ENCODE results near the gene PSMG4. TPM values are rescaled to one million over a fixed set of nuclear protein-coding genes. Genes with fewer than 3 reads are reported as not detected.

The PSMG4 gene
- total RNA-seq, 5 donors from 2014 or later (not counting 1 experiment from before 2014, with no cell fraction given) = 18.8 to 42.6 (median 33.6) TPM

GRCh38 chr6:3252369-3252768 is 6.4 kb upstream of the PSMG4 start:
- H3K4me3 ChIP-seq (ENCODE audit: control insufficient read depth in 1 of 2, extremely low read depth in 1 of 2, low read length in 1 of 2) = no peak overlapping the region
- H3K9me3 Mint-ChIP-seq = peaks cover 0 to 6% (median 0%) of the 10 kb centered on the region in 3 donors
- H3K27ac Mint-ChIP-seq = no peak overlapping the region
- H3K36me3 Mint-ChIP-seq = no peaks in the 10 kb centered on the region
- peaks cover 0 to 45% of the 10 kb centered on the region in 2 experiments for H3K27me3 ChIP-seq (replicated peaks in 1 of 2; ENCODE audit: control insufficient read depth in 2 of 2, extremely low read depth in 1 of 2, insufficient read depth in 2 of 2, low read length in 1 of 2)
- POLR2A ChIA-PET = no interaction called here
- no peaks in the 10 kb centered on the region for H3K36me3 ChIP-seq (ENCODE audit: control insufficient read depth in 2 of 2, extremely low read depth in 1 of 2, insufficient read depth in 1 of 2, low read length in 1 of 2)
- no peaks in the 10 kb centered on the region for H3K9me3 ChIP-seq
- no peak for DNase-seq
- no peak for ATAC-seq (replicated peaks in 1 of 4)
- 87% methylated on average over 10 of the region's 10 CpGs for WGBS (ENCODE audit: insufficient coverage)
- H3K27ac ChIP-seq (ENCODE audit: low read length) = no peak overlapping the region
- peaks cover 6 to 17% (median 6%) of the 10 kb centered on the region in 3 donors for H3K4me1 Mint-ChIP-seq
- H3K4me1 ChIP-seq (ENCODE audit: control insufficient read depth in 1 of 2, extremely low read depth in 1 of 2, insufficient read depth in 2 of 2, low read length in 2 of 2) = peaks cover 0 to 9% of the 10 kb centered on the region in 2 experiments
- no peak overlapping the region for H3K4me3 Mint-ChIP-seq
- CTCF ChIA-PET = interaction anchor here (0.5 to 2.0 kb wide), 4 partner anchors 8 to 126 kb away, joined by 4 to 13 read pairs (median 7); no protein-coding TSS in a partner anchor
- peaks cover 11 to 34% of the 10 kb centered on the region in 2 donors for H3K27me3 Mint-ChIP-seq

DNA sequence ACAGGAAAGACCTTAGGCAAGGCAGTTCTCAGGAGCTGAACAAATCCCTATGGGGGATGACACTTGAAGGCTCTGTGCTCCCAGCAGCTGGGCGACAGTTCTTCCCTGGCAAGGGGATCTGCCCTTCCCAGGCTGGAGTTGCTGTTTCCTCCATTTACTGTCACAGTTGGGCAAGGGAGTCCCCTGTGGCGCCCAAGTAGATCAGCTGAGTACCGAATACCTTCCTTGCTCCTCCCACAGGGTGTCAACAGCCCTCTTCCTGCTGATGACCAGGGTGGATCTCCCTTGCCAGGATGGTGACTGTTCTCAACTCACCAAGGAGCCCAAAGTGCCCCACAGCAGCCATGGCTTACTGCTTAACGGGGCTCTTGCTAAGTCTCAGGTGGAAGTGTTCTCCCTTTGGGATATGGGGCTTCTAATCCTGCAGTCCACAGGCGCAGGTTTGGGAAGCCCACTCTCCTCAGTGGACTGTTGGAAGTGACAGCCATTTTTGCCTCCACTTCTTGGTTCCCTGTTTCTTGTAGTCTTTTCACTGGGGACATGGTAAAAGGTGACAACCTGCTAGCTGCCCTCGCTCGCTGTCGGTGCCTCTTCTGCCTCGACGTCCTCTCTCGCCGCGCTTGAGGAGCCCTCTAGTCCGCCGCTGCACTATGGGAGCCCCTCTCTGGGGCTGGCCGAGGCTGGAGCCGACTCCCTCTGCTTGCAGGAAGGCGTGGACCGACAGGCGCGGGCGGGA is 5.7 kb upstream of the PSMG4 start:
- ChIA-PET POLR2A (no interaction called here), CTCF (interaction anchor here (0.6 to 2.0 kb wide), 3 partner anchors 17 to 127 kb away, joined by 4 to 13 read pairs (median 4); no protein-coding TSS in a partner anchor)
- H3K9me3 ChIP-seq = no peaks in the 10 kb centered on the region
- H3K27ac Mint-ChIP-seq = no peak overlapping the region
- no peak overlapping the region for H3K27ac ChIP-seq (ENCODE audit: low read length)
- H3K4me1 Mint-ChIP-seq = peaks cover 6 to 17% (median 6%) of the 10 kb centered on the region in 3 donors
- DNase-seq = no peak
- no peak for ATAC-seq (replicated peaks in 1 of 4)
- H3K4me1 ChIP-seq (ENCODE audit: control insufficient read depth in 1 of 2, extremely low read depth in 1 of 2, insufficient read depth in 2 of 2, low read length in 2 of 2) = peaks cover 0 to 9% of the 10 kb centered on the region in 2 experiments
- no peaks in the 10 kb centered on the region for H3K36me3 ChIP-seq (ENCODE audit: control insufficient read depth in 2 of 2, extremely low read depth in 1 of 2, insufficient read depth in 1 of 2, low read length in 1 of 2)
- no peak overlapping the region for H3K4me3 Mint-ChIP-seq
- WGBS (ENCODE audit: insufficient coverage) = 97% methylated on average over 18 of the region's 22 CpGs
- H3K36me3 Mint-ChIP-seq = no peaks in the 10 kb centered on the region
- H3K4me3 ChIP-seq (ENCODE audit: control insufficient read depth in 1 of 2, extremely low read depth in 1 of 2, low read length in 1 of 2) = no peak overlapping the region
- peaks cover 8 to 28% of the 10 kb centered on the region in 2 donors for H3K27me3 Mint-ChIP-seq
- H3K9me3 Mint-ChIP-seq = peaks cover 0 to 6% (median 0%) of the 10 kb centered on the region in 3 donors
- H3K27me3 ChIP-seq (replicated peaks in 1 of 2; ENCODE audit: control insufficient read depth in 2 of 2, extremely low read depth in 1 of 2, insufficient read depth in 2 of 2, low read length in 1 of 2) = peaks cover 0 to 39% of the 10 kb centered on the region in 2 experiments

- ChIA-PET POLR2A (no interaction called here), CTCF (interaction anchor here in 1 of 2 donors (0.6 kb wide), 1 partner anchor 17 kb away, joined by 4 read pairs; no protein-coding TSS in a partner anchor)
- WGBS (ENCODE audit: insufficient coverage) = 98% methylated on average over 40 of the region's 40 CpGs
- Mint-ChIP-seq H3K9me3 (peaks cover 0 to 6% (median 0%) of the 10 kb centered on the region in 3 donors), H3K4me1 (peaks cover 6 to 17% (median 6%) of the 10 kb centered on the region in 3 donors), H3K27ac (no peak overlapping the region), H3K27me3 (peaks cover 6 to 22% of the 10 kb centered on the region in 2 donors), H3K36me3 (no peaks in the 10 kb centered on the region), H3K4me3 (no peak overlapping the region)
- ATAC-seq (replicated peaks in 1 of 4) (no peak), DNase-seq (no peak)
- no peaks in the 10 kb centered on the region for H3K9me3 ChIP-seq
- peaks cover 0 to 39% of the 10 kb centered on the region in 2 experiments for H3K27me3 ChIP-seq (replicated peaks in 1 of 2; ENCODE audit: control insufficient read depth in 2 of 2, extremely low read depth in 1 of 2, insufficient read depth in 2 of 2, low read length in 1 of 2)
- H3K4me3 ChIP-seq (ENCODE audit: control insufficient read depth in 1 of 2, extremely low read depth in 1 of 2, low read length in 1 of 2) = no peak overlapping the region
- no peak overlapping the region for H3K27ac ChIP-seq (ENCODE audit: low read length)
- H3K36me3 ChIP-seq (ENCODE audit: control insufficient read depth in 2 of 2, extremely low read depth in 1 of 2, insufficient read depth in 1 of 2, low read length in 1 of 2) = no peaks in the 10 kb centered on the region
- peaks cover 0 to 15% of the 10 kb centered on the region in 2 experiments for H3K4me1 ChIP-seq (ENCODE audit: control insufficient read depth in 1 of 2, extremely low read depth in 1 of 2, insufficient read depth in 2 of 2, low read length in 2 of 2)
Observed at GRCh38 chr6:3253597-3253961, 5.2 kb upstream of the PSMG4 start.

GRCh38 chr6:3258201-3258600 is 546 bp upstream of the PSMG4 start:
- WGBS (ENCODE audit: insufficient coverage) = 20% methylated on average over 2 of the region's 12 CpGs
- H3K4me1 ChIP-seq (ENCODE audit: control insufficient read depth in 1 of 2, extremely low read depth in 1 of 2, insufficient read depth in 2 of 2, low read length in 2 of 2) = peaks cover 10 to 44% of the 10 kb centered on the region in 2 experiments
- ChIA-PET CTCF (no interaction called here), POLR2A (interaction anchor here in 1 of 2 donors (0.5 kb wide), 1 partner anchor 24 kb away, joined by 3 read pairs; no protein-coding TSS in a partner anchor)
- ATAC-seq (replicated peaks in 1 of 4) = no peak
- peaks cover 0 to 6% of the 10 kb centered on the region in 2 donors for H3K36me3 ChIP-seq (ENCODE audit: control insufficient read depth in 2 of 2, extremely low read depth in 1 of 2, insufficient read depth in 1 of 2, low read length in 1 of 2)
- Mint-ChIP-seq H3K9me3 (peaks cover 0 to 6% (median 0%) of the 10 kb centered on the region in 3 donors), H3K27ac (peak overlapping the region in 1 of 2 donors; percentile 39), H3K36me3 (no peaks in the 10 kb centered on the region), H3K27me3 (peaks cover 0 to 3% of the 10 kb centered on the region in 2 donors), H3K4me3 (peak overlapping the region; percentile 75 to 94 (median 76)), H3K4me1 (peaks cover 36 to 41% (median 37%) of the 10 kb centered on the region in 3 donors)
- no peaks in the 10 kb centered on the region for H3K9me3 ChIP-seq
- H3K27me3 ChIP-seq (replicated peaks in 1 of 2; ENCODE audit: control insufficient read depth in 2 of 2, extremely low read depth in 1 of 2, insufficient read depth in 2 of 2, low read length in 1 of 2) = peaks cover 0 to 12% of the 10 kb centered on the region in 2 experiments
- DNase-seq = no peak
- H3K4me3 ChIP-seq (ENCODE audit: control insufficient read depth in 1 of 2, extremely low read depth in 1 of 2, low read length in 1 of 2) = peak overlapping the region; percentile 69 to 77
- H3K27ac ChIP-seq (ENCODE audit: low read length) = no peak overlapping the region

GRCh38 chr6:3259491-3259958 is 778 bp downstream of the PSMG4 start:
- Histone ChIP-seq H3K4me3 (ENCODE audit: control insufficient read depth in 1 of 2, extremely low read depth in 1 of 2, low read length in 1 of 2) (peak overlapping the region; percentile 69 to 77), H3K27me3 (replicated peaks in 1 of 2; ENCODE audit: control insufficient read depth in 2 of 2, extremely low read depth in 1 of 2, insufficient read depth in 2 of 2, low read length in 1 of 2) (peaks cover 0 to 12% of the 10 kb centered on the region in 2 experiments), H3K36me3 (ENCODE audit: control insufficient read depth in 2 of 2, extremely low read depth in 1 of 2, insufficient read depth in 1 of 2, low read length in 1 of 2) (peaks cover 8 to 19% of the 10 kb centered on the region in 2 donors), H3K27ac (ENCODE audit: low read length) (no peak overlapping the region), H3K9me3 (no peaks in the 10 kb centered on the region), H3K4me1 (ENCODE audit: control insufficient read depth in 1 of 2, extremely low read depth in 1 of 2, insufficient read depth in 2 of 2, low read length in 2 of 2) (peaks cover 13 to 56% of the 10 kb centered on the region in 2 experiments)
- ChIA-PET CTCF (interaction anchor here (0.9 to 1.3 kb wide), 3 partner anchors 8 to 102 kb away, joined by 3 to 11 read pairs (median 3); partner anchors contain the start of gene TUBB2A (in 1 of the 2)), POLR2A (interaction anchor here (0.6 to 0.7 kb wide), 3 partner anchors 9 to 97 kb away, joined by 3 read pairs; no protein-coding TSS in a partner anchor)
- peaks cover 41 to 47% (median 47%) of the 10 kb centered on the region in 3 donors for H3K4me1 Mint-ChIP-seq
- H3K36me3 Mint-ChIP-seq = peaks cover 5% of the 10 kb centered on the region
- WGBS (ENCODE audit: insufficient coverage) = 0% methylated on average over 20 of the region's 21 CpGs
- DNase-seq (peak in 24 of 35 experiments; percentile 2 to 52 (median 17)), ATAC-seq (replicated peaks in 1 of 4) (peak; percentile 8 to 39 (median 26))
- peak overlapping the region; percentile 91 to 94 (median 93) for H3K4me3 Mint-ChIP-seq
- peak overlapping the region; percentile 77 to 90 for H3K27ac Mint-ChIP-seq
- H3K9me3 Mint-ChIP-seq = no peaks in the 10 kb centered on the region
- peaks cover 0 to 3% of the 10 kb centered on the region in 2 donors for H3K27me3 Mint-ChIP-seq

- ChIA-PET CTCF (interaction anchor here (0.5 to 1.3 kb wide), 5 partner anchors 9 to 134 kb away, joined by 3 to 15 read pairs (median 5); partner anchors contain the start of gene TUBB2A (in 1 of the 2)), POLR2A (interaction anchor here (0.6 to 0.7 kb wide), 3 partner anchors 8 to 734 kb away, joined by 3 to 5 read pairs (median 3); no protein-coding TSS in a partner anchor)
- Mint-ChIP-seq H3K27ac (no peak overlapping the region), H3K36me3 (peaks cover 9% of the 10 kb centered on the region), H3K4me3 (peak overlapping the region; percentile 91 to 94 (median 93)), H3K9me3 (no peaks in the 10 kb centered on the region), H3K4me1 (peaks cover 45 to 54% (median 52%) of the 10 kb centered on the region in 3 donors), H3K27me3 (peaks cover 0 to 3% of the 10 kb centered on the region in 2 donors)
- Histone ChIP-seq H3K27ac (ENCODE audit: low read length) (no peak overlapping the region), H3K27me3 (replicated peaks in 1 of 2; ENCODE audit: control insufficient read depth in 2 of 2, extremely low read depth in 1 of 2, insufficient read depth in 2 of 2, low read length in 1 of 2) (peaks cover 0 to 12% of the 10 kb centered on the region in 2 experiments), H3K4me3 (ENCODE audit: control insufficient read depth in 1 of 2, extremely low read depth in 1 of 2, low read length in 1 of 2) (no peak overlapping the region), H3K4me1 (ENCODE audit: control insufficient read depth in 1 of 2, extremely low read depth in 1 of 2, insufficient read depth in 2 of 2, low read length in 2 of 2) (peaks cover 13 to 58% of the 10 kb centered on the region in 2 experiments), H3K36me3 (ENCODE audit: control insufficient read depth in 2 of 2, extremely low read depth in 1 of 2, insufficient read depth in 1 of 2, low read length in 1 of 2) (peaks cover 8 to 26% of the 10 kb centered on the region in 2 donors), H3K9me3 (no peaks in the 10 kb centered on the region)
- no peak for DNase-seq
- no peak for ATAC-seq (replicated peaks in 1 of 4)
- 80% methylated on average over 3 of the region's 14 CpGs for WGBS (ENCODE audit: insufficient coverage)
Observed at GRCh38 chr6:3260296-3260695, 1.5 kb downstream of the PSMG4 start.
